ENCODE measurements around the gene WEE2.

Gene WEE2

DNA sequence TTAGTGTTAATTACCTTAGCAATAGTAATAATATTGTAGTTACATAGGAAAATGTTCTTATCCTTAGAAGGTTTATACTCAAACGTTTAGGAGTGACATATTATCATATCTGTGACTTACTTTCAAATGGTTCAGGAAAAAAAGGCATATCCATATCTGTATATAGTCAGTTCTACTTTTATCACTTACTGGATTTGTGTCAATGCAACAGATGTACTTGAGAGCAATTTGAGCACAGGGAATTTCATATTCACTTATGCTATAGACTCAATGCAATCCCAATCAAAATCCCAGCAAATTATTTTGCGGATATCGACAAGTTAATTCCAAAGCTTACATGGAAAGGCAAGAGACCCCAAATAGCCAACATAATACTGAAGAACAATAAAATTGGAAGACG, 16.2 kb upstream of the WEE2 start:
- DNase-seq = no peak

DNA sequence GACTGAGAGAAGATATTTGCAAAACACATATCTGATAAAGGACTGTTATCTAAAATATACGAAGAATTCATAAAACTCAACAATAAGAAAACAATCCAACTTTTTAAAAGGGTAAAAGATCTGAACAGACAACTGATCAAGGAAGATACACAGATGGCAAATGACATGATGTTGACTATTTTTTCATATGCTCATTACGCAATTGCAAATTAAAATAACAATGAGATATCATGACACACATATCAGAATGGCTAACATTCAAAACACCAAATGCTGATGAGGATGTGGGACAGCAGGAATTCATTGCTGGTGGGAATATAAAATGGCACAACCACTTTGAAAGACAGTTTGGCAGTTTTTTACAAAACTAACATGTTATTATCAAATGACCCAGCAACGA, 15.1 kb upstream of the WEE2 start:
- DNase-seq = no peak

DNA sequence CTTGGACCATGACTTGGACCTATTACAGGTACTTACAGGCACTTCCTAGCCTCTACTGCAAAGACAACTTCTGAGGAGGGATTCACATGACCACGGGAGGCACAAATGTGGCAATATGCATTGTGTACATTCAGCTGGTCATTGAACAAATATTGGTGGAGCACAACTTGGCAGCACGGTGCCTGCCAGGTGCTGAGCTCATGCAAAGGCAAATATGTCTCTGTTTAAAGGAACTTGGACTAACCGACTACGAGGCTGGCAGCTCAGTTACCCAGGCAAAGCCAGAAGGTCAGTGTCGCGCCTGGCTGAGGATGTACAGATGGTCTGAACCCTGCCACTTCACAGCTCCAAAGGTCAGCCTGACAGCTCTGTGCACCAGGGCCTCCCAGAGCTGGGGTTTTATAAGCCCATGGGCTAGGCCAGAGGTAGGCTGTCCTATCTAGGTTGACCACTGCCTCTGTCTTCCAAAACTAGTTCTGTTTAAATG, 12.3 kb upstream of the WEE2 start:
- DNase-seq = no peak

DNA sequence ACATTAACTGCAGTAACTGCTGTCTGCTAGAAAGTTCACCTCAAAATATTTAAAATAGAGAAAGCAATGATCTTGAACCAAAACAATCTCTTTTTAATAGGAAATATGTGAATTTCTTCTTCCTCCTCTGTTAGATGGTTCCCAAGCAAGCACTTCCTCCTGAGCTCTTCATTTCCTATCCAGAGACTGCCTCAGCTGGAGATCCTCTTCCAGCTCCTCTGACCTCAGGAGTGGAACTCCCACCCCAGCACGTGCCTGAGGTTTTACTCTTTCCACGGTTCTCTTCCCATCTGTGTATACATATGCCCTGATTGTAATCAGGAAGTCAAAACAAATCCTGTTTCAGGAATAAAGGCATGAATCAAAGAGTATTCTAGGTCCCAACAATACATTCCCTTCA, 11.8 kb upstream of the WEE2 start:
- DNase-seq = no peak

DNA sequence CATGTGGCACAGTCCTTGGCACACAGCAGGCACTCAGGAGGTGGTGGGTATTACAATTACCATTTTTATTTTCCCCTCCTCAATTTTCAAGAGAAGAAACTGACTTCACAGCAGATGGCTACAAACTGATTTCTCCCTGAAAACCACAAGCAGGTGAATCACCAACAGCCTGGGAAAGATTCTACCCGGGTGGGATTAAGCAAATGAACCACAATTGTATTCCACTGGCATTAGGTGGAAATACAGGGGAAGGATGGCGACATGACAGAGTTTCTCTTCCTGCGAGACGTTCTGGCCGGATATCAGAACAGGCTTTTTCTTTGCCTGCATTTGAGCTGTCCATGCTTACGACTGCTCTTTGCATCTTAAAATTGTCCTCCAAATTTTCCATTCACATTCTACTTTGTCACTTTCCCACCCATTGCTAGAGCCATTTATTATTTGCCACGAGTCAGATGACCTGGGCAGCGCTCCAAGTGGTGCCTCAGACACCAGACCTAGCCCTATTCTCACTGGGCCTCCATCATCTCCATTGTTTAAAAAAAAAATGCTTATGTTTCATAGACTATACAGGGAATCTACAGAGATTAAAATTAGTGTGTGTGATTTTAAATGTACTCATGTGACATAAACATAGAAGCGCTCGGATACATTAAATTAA, 10.8 kb upstream of the WEE2 start:
- DNase-seq = no peak

DNA sequence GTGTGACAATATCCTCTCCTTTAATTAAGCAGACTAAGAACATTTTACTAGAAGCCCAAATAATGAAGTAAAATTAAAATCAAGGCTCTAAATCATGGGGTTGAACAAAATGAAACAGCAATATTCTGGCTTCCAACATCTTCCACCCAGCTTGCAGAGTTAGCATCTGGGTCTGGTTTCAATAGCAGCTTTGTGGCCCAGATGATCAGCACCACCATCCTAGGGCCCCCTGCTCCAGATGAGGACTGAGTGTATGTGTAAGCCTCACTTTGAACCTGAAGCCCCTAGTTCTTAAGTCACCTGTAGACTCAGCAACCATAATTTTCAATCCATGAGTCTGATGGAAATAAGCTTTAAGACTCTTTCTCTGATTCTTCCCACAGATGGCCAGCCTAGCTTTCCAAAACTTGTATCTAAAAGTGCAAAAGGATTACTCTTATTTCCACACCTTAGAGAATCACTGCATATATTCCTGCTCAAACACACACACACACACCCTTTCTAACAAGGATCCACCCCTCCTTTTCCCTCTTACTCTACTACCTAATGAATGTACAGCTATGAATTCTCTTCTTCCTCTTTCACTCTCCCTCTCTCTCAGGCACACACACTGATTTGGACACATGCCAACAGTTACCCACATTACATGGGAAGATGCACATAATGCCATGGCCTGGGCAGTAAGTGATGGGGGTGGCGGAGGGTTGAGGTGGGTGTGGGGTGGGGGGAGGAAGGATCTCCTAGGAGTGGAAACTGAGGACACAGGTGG, 9.7 kb upstream of the WEE2 start:
- DNase-seq = no peak

DNA sequence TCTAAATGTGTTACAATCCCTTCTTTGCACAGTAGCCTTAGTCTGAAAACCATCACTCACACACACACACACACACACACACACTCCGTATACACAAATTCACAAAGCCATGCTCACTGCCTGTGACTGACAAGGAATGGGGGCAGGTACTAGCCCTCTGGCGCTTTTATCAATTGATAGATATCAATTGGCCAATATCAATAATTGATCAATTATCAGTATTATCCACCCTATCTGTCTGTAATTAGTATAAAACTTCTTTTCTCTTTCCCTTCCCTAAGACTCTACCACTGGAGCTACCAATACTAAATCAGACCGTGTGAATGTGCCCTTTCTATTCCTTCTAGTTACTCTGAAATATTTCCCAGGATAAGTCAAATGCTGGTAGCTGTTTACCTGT, 8.3 kb upstream of the WEE2 start:
- no peak for DNase-seq

DNA sequence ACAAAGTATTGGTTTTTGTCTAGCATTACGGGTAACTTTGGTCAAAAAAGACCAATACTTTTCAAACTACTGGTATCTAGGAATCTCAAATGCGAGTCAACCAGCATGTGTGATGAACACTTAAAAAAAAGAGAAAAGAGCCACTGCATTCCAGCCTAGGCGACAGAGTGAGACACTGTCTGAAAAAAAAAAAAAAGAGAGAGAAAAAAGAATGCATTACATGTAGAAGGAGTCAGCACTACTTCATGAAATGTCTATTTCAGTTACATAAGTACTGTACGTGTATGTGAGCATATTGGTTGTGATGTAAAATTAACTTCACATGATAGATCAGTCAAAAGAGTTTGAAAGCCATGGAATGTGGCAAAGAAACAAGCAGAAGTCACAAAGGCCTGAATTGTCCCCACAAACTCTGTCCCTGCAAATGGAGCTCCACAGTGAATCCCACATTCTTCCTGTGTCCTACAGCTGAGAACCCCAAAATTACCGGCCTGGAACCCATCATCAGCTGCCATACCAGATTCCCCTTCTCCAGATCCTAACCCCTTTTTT, 7.8 kb upstream of the WEE2 start:
- DNase-seq = no peak

DNA sequence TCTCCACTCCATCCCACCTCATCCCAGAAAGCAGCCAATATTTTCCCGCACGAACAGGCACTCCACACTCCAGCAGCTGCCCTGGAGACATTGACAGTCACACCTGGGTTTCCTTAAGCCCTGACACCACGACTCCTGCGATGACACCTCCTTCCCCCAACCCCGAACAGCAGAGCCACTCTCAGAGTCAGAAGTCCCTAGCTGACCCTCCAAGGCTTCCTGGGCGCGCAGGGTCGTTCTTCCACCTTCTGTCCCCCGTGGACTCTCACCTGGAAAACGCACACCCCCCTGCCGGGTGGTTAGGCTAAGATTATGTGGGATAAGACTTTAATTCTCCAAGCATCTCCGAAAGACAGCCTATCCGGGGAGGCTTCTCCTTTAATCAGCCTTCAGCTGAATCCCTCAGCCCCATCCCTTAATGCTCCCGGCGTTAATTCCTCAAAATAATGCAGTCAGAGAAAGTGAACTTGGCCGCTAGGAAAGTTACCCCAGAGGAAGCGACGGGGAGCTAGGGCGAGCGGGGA, 7.2 kb upstream of the WEE2 start:
- no peak for DNase-seq

DNA sequence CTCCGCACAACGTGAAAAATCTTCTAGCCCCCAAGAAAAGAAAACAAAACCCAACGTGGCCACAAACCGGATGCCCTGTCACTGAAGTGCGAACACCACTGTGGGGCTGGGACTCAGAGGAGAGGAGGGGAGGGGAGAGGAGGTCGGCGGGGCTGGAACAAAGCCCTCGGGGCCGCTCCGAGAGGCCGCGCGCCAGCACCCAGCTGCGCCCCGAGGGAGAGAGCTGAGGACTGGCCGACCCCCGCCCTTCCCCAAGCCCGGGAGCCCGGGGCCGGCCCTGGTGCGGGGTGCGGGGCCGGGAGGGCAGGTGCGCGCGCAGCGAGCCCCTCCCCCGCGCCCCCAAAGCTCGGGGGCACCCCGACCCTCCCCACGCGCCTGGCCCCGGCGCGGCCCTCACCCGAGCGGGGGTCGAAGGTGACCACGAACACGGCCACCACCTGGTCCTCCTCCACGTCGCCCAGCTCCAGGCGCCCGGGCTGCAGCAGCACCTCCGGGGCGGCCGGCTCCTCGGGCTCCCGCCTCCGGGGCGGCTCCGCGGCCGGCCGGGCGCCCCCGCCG, 6.6 kb upstream of the WEE2 start:
- DNase-seq = peak; percentile 82

DNA sequence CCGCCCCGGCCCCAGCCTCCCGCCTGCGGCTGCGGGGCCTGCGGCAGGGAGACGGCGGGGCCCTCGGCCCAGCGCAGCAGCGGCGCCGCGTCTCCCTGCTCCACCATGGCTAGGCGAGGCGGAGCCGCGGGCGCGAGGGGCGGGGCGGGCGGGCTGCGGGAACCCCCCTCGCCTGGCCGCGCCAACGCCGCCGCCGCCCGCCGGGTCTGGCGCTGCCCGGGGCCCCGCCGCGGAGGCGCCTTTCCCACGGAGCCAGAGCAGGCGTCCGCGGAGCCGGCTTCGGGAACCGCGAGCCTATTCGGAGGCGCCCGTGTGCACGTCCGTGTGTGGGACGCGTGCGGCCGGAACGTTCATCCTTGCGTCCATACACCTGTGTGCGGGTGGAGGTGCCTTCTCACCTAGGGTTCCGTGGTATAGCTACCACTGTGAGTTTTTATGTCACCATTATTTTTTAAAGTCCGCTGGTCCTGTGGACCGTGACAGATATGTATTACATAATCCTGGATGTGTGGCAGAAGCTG, 6.0 kb upstream of the WEE2 start, which contains the start of gene DENND11:
TSS of gene DENND11 (minus strand) at position 120 of the 521 bp plus-strand sequence. CDS start at position 107, 13 bp downstream.
- DNase-seq = peak; percentile 50

DNA sequence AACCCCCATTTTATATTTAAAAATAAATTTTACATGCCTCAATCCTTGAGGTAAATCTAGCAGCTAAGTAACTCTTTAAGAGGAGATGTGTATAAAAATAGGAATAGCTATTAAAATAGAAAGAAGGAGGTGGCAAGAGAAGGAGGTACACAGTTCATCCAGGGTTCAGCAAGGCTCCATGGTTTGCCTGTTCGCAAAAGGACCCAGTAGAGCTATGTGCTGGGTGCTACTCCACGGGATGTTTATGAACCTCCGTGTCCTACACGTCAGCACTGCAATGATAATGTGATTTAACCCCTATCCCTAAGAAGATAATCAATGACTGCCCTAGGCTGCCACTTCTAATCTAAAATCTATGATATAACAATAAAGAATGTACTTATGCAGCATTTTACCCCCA, 5.3 kb upstream of the WEE2 start:
- DNase-seq = no peak

DNA sequence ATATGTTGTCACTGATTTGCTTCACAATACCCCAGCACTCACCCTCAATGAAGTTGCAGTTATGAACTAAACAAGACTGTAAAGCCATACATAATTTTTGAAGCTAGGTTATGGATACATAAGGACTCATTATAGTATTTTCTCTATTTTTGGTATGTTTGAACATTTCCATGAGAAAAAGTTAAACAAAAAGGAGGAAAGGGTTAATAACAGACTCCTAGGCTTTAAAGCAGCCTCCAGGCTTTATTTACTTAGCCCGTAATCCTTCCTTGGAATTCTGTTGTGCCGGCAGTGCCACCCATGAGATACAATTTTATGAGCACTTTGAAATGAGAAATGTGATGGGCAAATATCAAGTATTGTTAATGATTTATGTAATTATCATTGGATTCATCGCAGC, 4.0 kb upstream of the WEE2 start:
- no peak for DNase-seq

DNA sequence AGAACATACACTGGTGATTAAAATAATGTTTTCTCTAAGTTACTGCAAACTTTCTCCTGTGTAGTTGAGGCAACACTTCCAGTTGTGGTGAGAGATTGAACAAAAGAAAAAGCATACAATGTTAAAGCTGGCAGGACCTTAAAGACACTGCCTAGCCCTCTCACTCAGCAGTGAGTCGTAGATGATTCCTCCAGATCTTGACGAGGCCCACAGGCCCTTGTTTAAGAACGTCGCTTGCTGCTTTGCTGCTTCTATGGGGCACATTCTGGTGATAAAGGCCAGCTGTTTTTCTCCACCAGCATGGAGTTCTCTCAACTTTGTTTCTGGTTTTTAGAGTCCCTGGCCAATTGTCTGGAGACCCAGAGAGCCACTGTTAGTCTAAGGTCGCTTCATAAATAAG, 3.4 kb upstream of the WEE2 start:
- DNase-seq = no peak

DNA sequence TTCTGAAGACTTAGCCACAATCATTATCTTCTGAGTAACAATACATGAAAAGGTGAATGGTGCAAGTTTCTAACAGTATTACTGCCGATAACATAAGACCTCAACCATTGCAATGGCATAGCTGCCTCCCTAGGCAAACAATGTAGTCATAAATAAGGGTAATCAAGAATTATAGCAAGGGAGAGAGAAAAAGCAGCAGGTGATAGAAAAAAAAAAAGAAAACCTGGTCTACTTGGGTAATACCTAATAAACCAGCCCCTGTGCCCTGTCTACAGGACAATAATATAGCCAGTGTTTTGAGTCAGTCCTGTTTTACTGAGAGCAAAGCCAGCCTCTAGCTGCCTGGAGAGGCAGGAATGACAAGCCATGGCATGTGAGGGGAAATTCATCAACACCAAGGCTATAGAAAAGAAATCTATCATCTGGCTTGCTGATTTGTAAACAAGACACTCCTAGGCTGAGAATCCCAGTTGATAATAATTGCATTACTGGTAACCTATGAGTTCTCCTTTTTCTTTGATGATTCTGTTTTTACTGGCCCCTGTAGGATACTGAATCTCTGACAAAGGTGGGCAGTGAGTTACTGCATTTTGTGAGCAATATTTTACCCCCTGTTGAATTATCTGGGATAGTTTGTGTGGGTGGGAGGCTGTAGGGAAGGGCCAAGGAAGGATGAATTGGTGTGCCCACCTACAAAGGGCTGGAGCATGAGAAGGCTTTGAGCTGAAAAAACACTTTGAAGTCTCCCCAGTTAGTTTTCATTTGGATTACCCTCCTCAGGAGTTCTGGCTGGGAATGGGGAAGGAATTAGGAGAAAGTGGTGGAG, 1.7 kb upstream of the WEE2 start:
- DNase-seq = no peak

DNA sequence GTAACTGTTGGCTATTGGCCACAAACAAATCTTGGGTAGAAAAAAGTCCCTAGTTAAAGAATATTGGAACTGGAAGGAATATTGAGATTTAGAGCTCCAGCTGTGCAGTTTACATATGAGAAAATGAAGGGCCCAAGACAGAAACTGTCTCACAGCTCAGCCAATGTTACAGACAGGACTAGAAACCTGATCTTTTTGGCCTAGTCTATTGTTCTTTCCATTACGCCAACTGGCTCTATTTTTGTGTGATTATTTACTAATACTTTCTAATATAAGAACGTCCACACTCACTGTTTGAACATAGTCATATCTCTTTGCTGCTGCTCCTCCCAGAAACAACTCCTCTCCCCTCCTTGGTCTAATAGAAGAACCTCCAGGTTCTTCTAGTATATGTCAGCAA, 1.2 kb downstream of the WEE2 start:
- DNase-seq = no peak

DNA sequence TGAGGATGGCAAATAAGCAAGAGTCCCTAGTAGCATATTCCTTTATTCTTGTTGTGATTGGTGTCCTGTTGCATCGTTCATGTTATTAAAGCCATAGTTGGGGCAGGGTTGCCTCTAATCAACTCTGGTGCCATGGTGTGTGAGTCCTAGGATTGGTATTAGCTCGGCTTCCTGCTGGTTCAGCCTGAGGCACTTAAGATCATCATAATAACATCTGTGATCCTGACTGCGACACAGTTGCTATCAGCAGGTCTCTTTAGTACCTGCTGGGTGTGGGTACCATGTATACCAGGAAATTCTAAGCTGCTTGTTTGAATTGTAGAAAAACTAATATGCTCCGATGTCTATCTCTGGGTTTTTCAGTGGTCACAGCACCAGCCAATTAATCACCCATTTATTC, 1.6 kb downstream of the WEE2 start:
- no peak for DNase-seq

DNA sequence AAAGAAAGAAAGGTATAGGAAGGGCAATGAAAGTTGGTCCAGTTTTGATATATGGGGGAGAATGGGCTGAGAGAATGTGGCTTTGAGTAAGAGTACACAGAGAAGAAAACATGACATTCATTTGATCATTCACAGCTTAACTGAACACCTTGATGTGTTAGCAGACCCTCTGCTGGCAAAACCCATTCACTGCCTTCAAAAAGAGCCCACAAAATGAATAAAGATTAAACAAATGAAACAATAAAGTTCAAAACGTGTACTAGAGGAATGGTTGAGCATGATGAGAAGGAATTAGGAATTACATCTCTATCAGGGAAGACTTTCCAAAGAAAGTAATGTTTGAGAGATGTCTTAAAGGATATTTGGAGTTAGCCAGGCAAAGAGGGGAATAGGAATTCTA, 2.1 kb downstream of the WEE2 start:
- peak; percentile 14 for DNase-seq

DNA sequence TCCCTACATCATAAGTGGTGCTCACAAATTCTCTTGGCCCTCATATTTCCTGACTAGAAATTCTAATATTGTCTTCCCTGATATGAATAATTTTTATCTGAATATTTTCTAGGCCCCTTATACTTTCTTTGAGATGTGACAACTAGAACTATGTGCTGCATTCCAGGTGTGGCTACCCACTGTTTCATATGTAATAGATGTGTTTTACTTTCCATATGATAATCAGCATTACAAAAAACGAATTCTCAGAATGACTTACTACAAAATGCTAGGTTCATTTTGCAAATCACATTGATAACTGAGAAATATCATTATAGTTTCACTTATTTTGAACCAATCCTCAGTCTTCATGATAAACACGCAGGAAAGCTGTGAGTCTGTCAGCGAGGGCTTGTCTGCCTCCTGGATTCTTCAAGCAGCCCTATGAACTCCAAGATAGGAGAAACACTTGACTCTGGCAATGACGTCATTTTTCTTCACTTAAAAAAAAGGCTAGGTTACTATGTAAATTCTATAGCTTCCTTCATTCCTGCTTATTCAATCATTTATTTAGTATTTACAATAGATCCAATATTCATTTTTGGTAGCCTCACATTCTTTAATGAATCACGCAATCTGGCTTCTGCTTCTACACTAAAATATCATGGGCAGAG, 4.6 kb downstream of the WEE2 start:
- DNase-seq = no peak

DNA sequence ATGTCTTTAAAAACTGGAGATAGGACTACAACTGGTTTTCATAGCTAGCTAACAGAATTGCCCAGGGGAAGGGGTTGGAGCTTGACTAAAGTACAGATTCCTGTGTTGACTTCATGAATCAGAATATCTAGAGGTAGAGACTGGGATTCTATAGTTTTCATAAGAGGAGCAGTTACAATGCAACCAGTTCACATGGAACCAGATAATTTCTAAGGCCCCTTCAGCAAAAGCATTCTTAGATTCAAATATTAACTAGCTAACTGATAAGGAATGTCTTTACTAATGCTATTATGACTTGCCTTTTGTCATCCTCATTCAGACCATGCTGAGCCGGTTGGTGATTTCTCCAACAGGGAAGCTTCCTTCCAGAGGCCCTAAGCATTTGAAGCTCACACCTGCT, 5.7 kb downstream of the WEE2 start:
- DNase-seq = no peak

DNA sequence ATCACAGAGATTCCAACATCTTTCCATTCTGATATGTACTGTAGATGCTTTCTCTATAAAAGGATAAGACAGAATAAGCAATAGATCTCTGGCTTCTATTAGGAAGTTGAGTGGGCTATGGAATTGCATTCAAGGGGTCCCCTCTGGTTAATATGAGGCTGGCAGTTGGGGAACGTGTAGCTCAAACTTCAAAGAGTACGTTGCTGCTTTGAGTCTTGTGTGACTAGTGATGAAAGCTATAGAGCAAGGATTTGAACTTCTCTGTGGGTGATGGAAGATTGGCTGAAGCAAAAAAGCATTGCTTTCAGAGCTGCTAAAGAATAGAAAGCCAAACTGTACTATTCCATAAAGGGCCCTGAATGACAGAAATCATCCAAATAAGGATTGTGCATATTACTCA, 6.4 kb downstream of the WEE2 start:
- DNase-seq = no peak

DNA sequence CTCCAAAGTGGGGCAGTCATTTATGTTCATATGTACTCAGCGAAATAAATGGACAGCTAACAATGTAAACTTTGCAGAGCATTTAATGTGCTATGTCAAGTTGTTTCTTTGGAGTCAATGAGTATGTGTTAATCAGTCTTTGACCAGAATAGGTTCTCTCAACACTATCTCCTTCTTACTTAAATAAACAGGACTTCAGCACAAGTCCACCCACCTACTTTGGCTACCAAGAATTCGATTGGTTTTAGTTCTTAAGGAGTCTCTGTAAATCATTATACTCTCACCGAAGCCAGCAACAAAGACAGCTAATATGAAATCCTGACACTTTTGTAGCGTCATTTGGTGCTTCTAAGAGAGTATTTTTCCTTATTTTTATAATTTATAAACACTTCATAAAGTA, 6.9 kb downstream of the WEE2 start:
- no peak for DNase-seq
